Mucosa of rectum (tissue), 2 donors: ENCODE data around the gene SPNS2.

Experiments used
- H3K27ac ChIP-seq, 2 donors: one replicate each; pipeline ENCODE4 v1.7.0; 2013; ENCODE audit warnings: inconsistent platforms in 2 of 2, low read depth in 2 of 2, low read length in 2 of 2
- H3K27me3 ChIP-seq, 2 donors: one replicate each; pipeline ENCODE4 v1.7.0; 2013; ENCODE audit warnings: low read length in 2 of 2; ENCODE audit not compliant: control insufficient read depth in 2 of 2, insufficient read depth in 2 of 2
- H3K36me3 ChIP-seq, 2 donors: one replicate each; pipeline ENCODE4 v1.7.0; 2013; ENCODE audit warnings: low read length in 2 of 2; ENCODE audit not compliant: control insufficient read depth in 2 of 2, insufficient read depth in 2 of 2
- H3K4me1 ChIP-seq, 2 donors: one replicate each; pipeline ENCODE4 v1.7.0; 2013; ENCODE audit warnings: low read length in 2 of 2, mild to moderate bottlenecking in 1 of 2; ENCODE audit not compliant: control insufficient read depth in 2 of 2, insufficient read depth in 2 of 2
- H3K4me3 ChIP-seq, 2 donors: one replicate each; pipeline ENCODE4 v1.7.0; 2013; ENCODE audit warnings: low read length in 2 of 2
- H3K9ac ChIP-seq, 2 donors: one replicate each; pipeline ENCODE4 v1.7.0; 2013; ENCODE audit warnings: low read length in 2 of 2, low read depth in 1 of 2, mild to moderate bottlenecking in 1 of 2
- H3K9me3 ChIP-seq, 2 donors: one replicate each; pipeline ENCODE4 v1.7.0; 2013; ENCODE audit warnings: low read length in 2 of 2; ENCODE audit not compliant: control insufficient read depth in 2 of 2
- donor health status: healthy.
- donor health status: Normal muscosa, but diverticular disease.

Gene SPNS2

DNA sequence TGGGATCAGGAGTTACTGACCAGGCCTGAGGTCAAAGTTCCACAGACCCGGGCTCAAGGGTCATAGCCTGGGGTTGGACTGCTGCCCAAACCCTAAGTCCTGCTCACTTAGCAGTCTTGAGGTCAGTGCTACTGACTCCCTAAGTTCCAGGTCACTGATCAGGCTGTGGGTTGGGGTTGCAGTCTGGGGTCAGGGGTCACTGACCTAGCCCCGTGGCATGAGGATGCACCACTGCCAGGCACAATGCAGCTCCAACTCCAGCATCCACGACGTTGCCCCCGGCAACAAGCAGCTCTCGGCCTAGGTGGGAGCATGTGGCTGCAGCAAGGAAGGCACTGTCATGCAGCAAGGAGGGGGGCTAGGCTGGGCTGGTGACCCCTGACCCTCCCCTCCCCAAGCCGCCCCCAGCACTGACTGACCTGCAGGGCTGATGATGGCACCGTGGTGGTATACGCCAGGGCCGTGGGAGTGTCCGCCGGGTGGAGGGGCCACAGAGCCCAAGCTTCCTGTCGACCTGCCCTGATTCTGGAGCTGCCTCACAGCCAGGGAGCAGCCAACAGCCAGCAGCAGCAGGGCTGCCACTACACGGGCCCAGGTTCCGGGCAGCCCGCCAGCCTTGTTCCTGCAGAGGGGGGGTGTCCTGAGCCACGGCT, 60.6 kb downstream of the SPNS2 start:
- peaks cover 46 to 48% of the 10 kb centered on the region in 2 donors for H3K4me1 ChIP-seq
- peaks cover 4 to 7% of the 10 kb centered on the region in 2 donors for H3K36me3 ChIP-seq
- no peaks in the 10 kb centered on the region for H3K27me3 ChIP-seq
- H3K9me3 ChIP-seq: no peaks in the 10 kb centered on the region
- H3K4me3 ChIP-seq: peak overlapping the region; percentile 80 to 82
- peak overlapping the region; percentile 88 to 90 for H3K27ac ChIP-seq
- peak overlapping the region; percentile 85 to 90 for H3K9ac ChIP-seq

- Histone ChIP-seq H3K36me3 (peaks cover 4 to 6% of the 10 kb centered on the region in 2 donors), H3K27me3 (no peaks in the 10 kb centered on the region), H3K4me3 (peak overlapping the region; percentile 80 to 82), H3K27ac (peak overlapping the region; percentile 88 to 90), H3K4me1 (peaks cover 39 to 41% of the 10 kb centered on the region in 2 donors), H3K9me3 (no peaks in the 10 kb centered on the region), H3K9ac (peak overlapping the region; percentile 85 to 90)
Observed at GRCh38 chr17:4559966-4560365, 61.3 kb downstream of the SPNS2 start.

GRCh38 chr17:4560421-4560820, 61.7 kb downstream of the SPNS2 start, which contains the start of gene GGT6:
Gene GGT6 (minus strand): TSS chr17:4560577. CDS start chr17:4560521, 56 bp downstream.
- Histone ChIP-seq H3K36me3 (peaks cover 4 to 6% of the 10 kb centered on the region in 2 donors), H3K27ac (peak within 1 kb of the TSS; percentile 88 to 90), H3K4me1 (peaks cover 39 to 40% of the 10 kb centered on the region in 2 donors), H3K4me3 (peak within 1 kb of the TSS; percentile 80 to 82), H3K9ac (peak within 1 kb of the TSS; percentile 85 to 90), H3K9me3 (no peaks in the 10 kb centered on the region), H3K27me3 (no peaks in the 10 kb centered on the region)

DNA sequence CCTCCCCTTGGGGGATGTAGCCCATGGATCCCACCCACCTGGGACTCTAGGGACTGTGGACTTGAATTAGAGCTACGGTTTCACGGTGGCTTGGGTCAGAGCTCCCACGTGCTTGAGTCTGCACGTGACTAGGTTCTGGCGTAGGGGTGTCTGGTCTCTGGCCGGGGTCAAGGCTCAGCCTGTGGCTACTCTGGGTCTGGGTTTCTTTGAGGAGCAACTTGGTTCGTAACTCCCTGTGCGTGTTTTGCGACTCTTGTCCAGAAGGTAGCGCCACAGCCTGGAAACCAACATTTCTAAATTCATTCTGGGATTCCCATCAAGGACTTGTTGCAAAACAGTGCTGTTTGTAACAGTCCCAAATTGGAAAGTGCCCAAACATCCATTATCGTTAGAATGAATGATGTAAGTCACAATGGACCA, 62.2 kb downstream of the SPNS2 start:
- H3K27me3 ChIP-seq: no peaks in the 10 kb centered on the region
- H3K36me3 ChIP-seq: peaks cover 4 to 6% of the 10 kb centered on the region in 2 donors
- peaks cover 40% of the 10 kb centered on the region in 2 donors for H3K4me1 ChIP-seq
- H3K9ac ChIP-seq: peak overlapping the region; percentile 36 to 90
- peak overlapping the region; percentile 88 to 90 for H3K27ac ChIP-seq
- H3K4me3 ChIP-seq: peak overlapping the region; percentile 80 to 82
- H3K9me3 ChIP-seq: no peaks in the 10 kb centered on the region

GRCh38 chr17:4562015-4562969, 63.6 kb downstream of the SPNS2 start:
- Histone ChIP-seq H3K27ac (peak overlapping the region; percentile 88 to 90), H3K4me1 (peaks cover 33 to 37% of the 10 kb centered on the region in 2 donors), H3K9ac (peak overlapping the region; percentile 5 to 54), H3K4me3 (peak overlapping the region; percentile 33 to 39), H3K36me3 (peaks cover 4 to 6% of the 10 kb centered on the region in 2 donors), H3K27me3 (no peaks in the 10 kb centered on the region), H3K9me3 (no peaks in the 10 kb centered on the region)

DNA sequence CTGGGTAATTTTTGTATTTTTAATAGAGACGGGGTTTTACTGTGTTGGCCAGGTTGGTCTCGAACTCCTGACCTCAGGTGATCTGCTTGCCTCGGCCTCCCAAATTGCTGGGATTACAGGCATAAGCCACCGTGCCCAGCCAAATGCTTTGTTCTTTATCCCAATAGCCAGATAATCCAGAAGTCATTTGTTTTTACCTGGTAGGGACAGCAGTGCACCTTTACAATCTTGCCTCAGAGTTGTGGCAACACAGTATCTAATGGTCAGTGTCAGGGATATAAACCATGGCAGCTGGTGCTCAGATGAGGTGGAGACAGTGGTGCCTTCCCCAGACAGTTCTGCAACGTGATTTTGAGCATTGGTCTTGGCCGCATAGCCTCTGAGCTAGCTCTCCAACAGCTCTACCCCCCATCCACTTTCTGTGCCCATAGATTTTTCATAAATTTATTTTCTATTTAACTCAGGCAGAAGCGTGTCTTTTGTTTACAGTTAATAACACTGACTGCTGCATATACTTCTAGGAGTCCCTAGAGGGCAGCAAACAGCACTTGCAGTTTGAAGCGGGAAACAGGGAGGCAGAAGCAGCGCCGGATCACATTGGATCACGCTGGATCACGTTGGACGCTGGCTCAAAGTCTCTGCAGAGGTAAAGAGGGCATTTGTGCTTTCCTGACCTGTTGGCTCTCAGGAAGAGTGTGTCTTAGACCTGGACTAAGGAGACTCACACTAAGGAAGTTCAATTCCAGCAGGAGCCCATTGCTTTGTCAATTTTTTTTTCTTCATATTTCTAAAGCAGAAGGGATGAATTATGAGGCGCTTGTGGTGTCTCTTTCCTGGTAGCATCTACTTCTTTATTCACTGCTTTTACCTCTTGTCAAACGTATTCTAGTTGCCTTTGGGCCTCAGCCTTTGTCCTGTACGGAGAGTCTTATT, 66.8 kb downstream of the SPNS2 start:
- Histone ChIP-seq H3K4me3 (peak overlapping the region in 1 of 2 donors; percentile 50), H3K9ac (peak overlapping the region in 1 of 2 donors; percentile 52), H3K27me3 (no peaks in the 10 kb centered on the region), H3K4me1 (peaks cover 23 to 29% of the 10 kb centered on the region in 2 donors), H3K36me3 (no peaks in the 10 kb centered on the region), H3K27ac (peak overlapping the region in 1 of 2 donors; percentile 23), H3K9me3 (no peaks in the 10 kb centered on the region)

DNA sequence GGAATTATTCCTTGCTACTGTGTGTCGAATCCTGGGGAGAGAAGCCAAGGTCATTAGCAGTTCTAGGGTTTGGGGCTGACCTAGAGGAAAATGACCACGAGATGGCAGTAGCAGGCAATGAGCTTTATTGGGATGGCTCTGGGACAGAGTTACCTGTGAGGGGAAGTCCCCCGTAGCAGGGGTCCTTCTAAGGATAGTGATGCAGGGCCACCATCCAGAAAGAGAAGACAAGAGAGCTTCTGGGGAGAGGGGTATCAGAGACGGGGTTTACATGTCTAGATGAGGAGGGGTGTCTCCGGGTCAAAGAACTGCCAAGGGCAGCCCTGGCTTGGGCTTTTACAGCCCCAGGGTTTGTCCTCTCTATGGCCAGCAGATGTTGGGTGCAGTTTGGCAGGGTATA, 68.1 kb downstream of the SPNS2 start:
- Histone ChIP-seq H3K9me3 (no peaks in the 10 kb centered on the region), H3K27me3 (no peaks in the 10 kb centered on the region), H3K9ac (no peak overlapping the region), H3K36me3 (no peaks in the 10 kb centered on the region), H3K27ac (no peak overlapping the region), H3K4me1 (peaks cover 12 to 17% of the 10 kb centered on the region in 2 donors), H3K4me3 (no peak overlapping the region)

- Histone ChIP-seq H3K4me3 (no peak overlapping the region), H3K9ac (no peak overlapping the region), H3K4me1 (peaks cover 3 to 6% of the 10 kb centered on the region in 2 donors), H3K9me3 (no peaks in the 10 kb centered on the region), H3K27me3 (no peaks in the 10 kb centered on the region), H3K36me3 (no peaks in the 10 kb centered on the region), H3K27ac (no peak overlapping the region)
Observed at GRCh38 chr17:4569591-4569990, 70.9 kb downstream of the SPNS2 start.

DNA sequence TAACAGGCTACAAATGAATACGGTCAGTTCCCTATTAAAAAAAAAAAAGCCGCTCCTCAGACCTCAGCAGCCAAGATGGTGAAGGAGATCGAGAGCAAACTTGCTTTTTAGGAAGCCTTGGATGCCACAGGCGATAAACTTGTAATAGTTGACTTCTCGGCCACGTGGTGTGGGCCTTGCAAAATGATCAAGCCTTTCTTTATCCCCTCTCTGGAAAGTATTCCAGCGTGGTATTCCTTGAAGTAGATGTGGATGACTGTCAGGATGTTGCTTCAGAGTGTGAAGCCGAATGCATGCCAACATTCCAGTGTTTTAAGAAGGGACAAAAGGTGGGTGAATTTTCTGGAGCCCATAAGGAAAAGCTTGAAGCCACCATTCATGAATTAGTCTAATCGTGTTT, 73.5 kb downstream of the SPNS2 start:
- H3K27me3 ChIP-seq: no peaks in the 10 kb centered on the region
- no peak overlapping the region for H3K27ac ChIP-seq
- H3K9me3 ChIP-seq: no peaks in the 10 kb centered on the region
- no peak overlapping the region for H3K4me3 ChIP-seq
- no peaks in the 10 kb centered on the region for H3K36me3 ChIP-seq
- no peak overlapping the region for H3K9ac ChIP-seq
- H3K4me1 ChIP-seq: no peaks in the 10 kb centered on the region
